GM12801 (cell line): ENCODE results near the gene DCAF6.

Source experiments
- CTCF ChIP-seq: IDR thresholded peaks from one replicate; pipeline ENCODE4 v1.5.1; 2011; ENCODE audit warnings: control low read depth; ENCODE audit not compliant: insufficient read length; ENCODE audit errors: extremely low read depth

The DCAF6 gene

GRCh38 chr1:168095476-168095875, 159.0 kb downstream of the DCAF6 start:
- TF ChIP-seq CTCF: no peak

- TF ChIP-seq CTCF: no peak
Measured at GRCh38 chr1:168096296-168097165, 160.0 kb downstream of the DCAF6 start.

GRCh38 chr1:168097921-168098528, 161.5 kb downstream of the DCAF6 start:
- TF ChIP-seq CTCF: no peak

GRCh38 chr1:168098534-168099320, 162.2 kb downstream of the DCAF6 start:
- no peak for TF ChIP-seq CTCF

- TF ChIP-seq CTCF: no peak
Measured at GRCh38 chr1:168099337-168099801, 162.9 kb downstream of the DCAF6 start.

GRCh38 chr1:168100315-168101002, 164.0 kb downstream of the DCAF6 start:
- TF ChIP-seq CTCF: no peak

GRCh38 chr1:168101336-168101735, 164.9 kb downstream of the DCAF6 start:
- TF ChIP-seq CTCF: no peak
